Suprapubic skin (tissue), 4 donors: ENCODE data around the gene CERS6. TPM values are rescaled to one million over a fixed set of nuclear protein-coding genes. Genes with fewer than 3 reads are reported as not detected.

Experiments used
- DNase-seq, 2 donors: peaks; one replicate each; pipeline ENCODE4 v3.0.0-alpha.2; 2019; ENCODE audit warnings: low spot score in 2 of 2
- H3K27ac ChIP-seq: fragments of 200-600 bp; sonication (generic); one replicate; pipeline ENCODE4 v1.5.1; 2019
- H3K27me3 ChIP-seq: fragments of 200-600 bp; sonication (generic); one replicate; pipeline ENCODE4 v1.5.1; 2019
- H3K36me3 ChIP-seq: fragments of 200-600 bp; sonication (generic); one replicate; pipeline ENCODE4 v1.5.1; 2019
- H3K4me1 ChIP-seq: fragments of 200-600 bp; sonication (generic); one replicate; pipeline ENCODE4 v1.5.1; 2019
- H3K4me3 ChIP-seq: fragments of 200-600 bp; sonication (generic); one replicate; pipeline ENCODE4 v1.5.1; 2019; ENCODE audit warnings: mild to moderate bottlenecking
- H3K9me3 ChIP-seq: fragments of 200-600 bp; sonication (generic); one replicate; pipeline ENCODE4 v1.5.1; 2019
- CTCF ChIP-seq, 2 donors: fragments of 200-600 bp in 1 of 2; fragments of 450-650 bp in 1 of 2; sonication (generic) in 1 of 2; IDR thresholded peaks; one replicate each; pipeline ENCODE4 v1.5.1; 2016 to 2019; ENCODE audit warnings: antibody characterized with exemption in 2 of 2, mild to moderate bottlenecking in 1 of 2, moderate library complexity in 1 of 2
- EP300 ChIP-seq: sonication (generic); formaldehyde crosslinking; IDR thresholded peaks from one replicate; pipeline ENCODE4 v1.6.1; 2017; ENCODE audit warnings: antibody characterized with exemption
- POLR2A ChIP-seq, 2 donors: fragments of 450-650 bp; IDR thresholded peaks; one replicate each; pipeline ENCODE4 v1.6.1; 2017; ENCODE audit warnings: antibody characterized with exemption in 2 of 2, mild to moderate bottlenecking in 2 of 2, moderate library complexity in 2 of 2
- POLR2AphosphoS5 ChIP-seq, 3 donors: sonication (generic); formaldehyde crosslinking; IDR thresholded peaks; one replicate each; pipeline ENCODE4 v1.6.1; 2017; ENCODE audit warnings: antibody characterized with exemption in 3 of 3
- WGBS: methylation state at CpG from one replicate; pipeline ENCODE4 v1.1.5; 2018; 5-methylcytosine and 5-hydroxymethylcytosine counted together
- total RNA-seq, 4 donors: library from RNA; depleted of rRNA; stranded (reverse); fragments of >200 nt; gene quantifications; one replicate each; pipeline ENCODE4 v1.1.0, GENCODE V29; 2016

CERS6 gene
- total RNA-seq, 4 donors from 2014 or later, result 68.7 to 83.3 (median 77.0) TPM

- no peak for DNase-seq
- Histone ChIP-seq H3K4me1 (peaks cover 5% of the 10 kb centered on the region), H3K27ac (no peak overlapping the region), H3K36me3 (no peaks in the 10 kb centered on the region), H3K27me3 (no peaks in the 10 kb centered on the region), H3K4me3 (no peak overlapping the region), H3K9me3 (peaks cover 8% of the 10 kb centered on the region)
- TF ChIP-seq POLR2AphosphoS5 (IDR thresholded peaks at IDR 0.05) (no peak), CTCF (IDR thresholded peaks at IDR 0.05) (no peak), POLR2A (IDR thresholded peaks at IDR 0.05) (no peak), EP300 (no peak)
- 67% methylated on average over 2 of the region's 2 CpGs for WGBS
Observed at GRCh38 chr2:168536925-168537466, 80.9 kb downstream of the CERS6 start.

GRCh38 chr2:168538133-168538532 is 82.1 kb downstream of the CERS6 start:
- Histone ChIP-seq H3K36me3 (no peaks in the 10 kb centered on the region), H3K27ac (no peak overlapping the region), H3K27me3 (no peaks in the 10 kb centered on the region), H3K4me3 (no peak overlapping the region), H3K4me1 (peaks cover 5% of the 10 kb centered on the region), H3K9me3 (peaks cover 8% of the 10 kb centered on the region)
- WGBS, result 98% methylated on average over 1 of the region's 1 CpG
- no peak for TF ChIP-seq EP300
- no peak for TF ChIP-seq POLR2AphosphoS5 (IDR thresholded peaks at IDR 0.05)
- no peak for TF ChIP-seq CTCF (IDR thresholded peaks at IDR 0.05)
- no peak for TF ChIP-seq POLR2A (IDR thresholded peaks at IDR 0.05)
- DNase-seq, result no peak

- no peak overlapping the region for H3K27ac ChIP-seq
- no peak overlapping the region for H3K4me3 ChIP-seq
- TF ChIP-seq POLR2A (IDR thresholded peaks at IDR 0.05), result no peak
- no peak for TF ChIP-seq POLR2AphosphoS5 (IDR thresholded peaks at IDR 0.05)
- no peak for TF ChIP-seq CTCF (IDR thresholded peaks at IDR 0.05)
- TF ChIP-seq EP300, result no peak
- no peaks in the 10 kb centered on the region for H3K36me3 ChIP-seq
- H3K4me1 ChIP-seq, result peaks cover 5% of the 10 kb centered on the region
- no peak for DNase-seq
- WGBS, result 82% methylated on average over 2 of the region's 2 CpGs
- peaks cover 8% of the 10 kb centered on the region for H3K9me3 ChIP-seq
- H3K27me3 ChIP-seq, result no peaks in the 10 kb centered on the region
Observed at GRCh38 chr2:168538534-168538933, 82.5 kb downstream of the CERS6 start.

GRCh38 chr2:168539945-168540344 is 83.9 kb downstream of the CERS6 start:
- 100% methylated on average over 1 of the region's 1 CpG for WGBS
- no peak for TF ChIP-seq CTCF (IDR thresholded peaks at IDR 0.05)
- TF ChIP-seq EP300, result no peak
- no peak for TF ChIP-seq POLR2AphosphoS5 (IDR thresholded peaks at IDR 0.05)
- TF ChIP-seq POLR2A (IDR thresholded peaks at IDR 0.05), result no peak
- no peaks in the 10 kb centered on the region for H3K27me3 ChIP-seq
- H3K27ac ChIP-seq, result no peak overlapping the region
- H3K4me3 ChIP-seq, result no peak overlapping the region
- no peak for DNase-seq
- no peaks in the 10 kb centered on the region for H3K36me3 ChIP-seq
- H3K4me1 ChIP-seq, result peaks cover 5% of the 10 kb centered on the region
- H3K9me3 ChIP-seq, result peaks cover 8% of the 10 kb centered on the region

- Histone ChIP-seq H3K36me3 (no peaks in the 10 kb centered on the region), H3K27me3 (no peaks in the 10 kb centered on the region), H3K9me3 (peaks cover 8% of the 10 kb centered on the region), H3K4me1 (peaks cover 5% of the 10 kb centered on the region), H3K4me3 (no peak overlapping the region), H3K27ac (no peak overlapping the region)
- TF ChIP-seq POLR2A (IDR thresholded peaks at IDR 0.05) (no peak), EP300 (no peak), POLR2AphosphoS5 (IDR thresholded peaks at IDR 0.05) (no peak), CTCF (IDR thresholded peaks at IDR 0.05) (no peak)
- no peak for DNase-seq
- WGBS, result 23% methylated on average over 1 of the region's 1 CpG
Observed at GRCh38 chr2:168541858-168542257, 85.8 kb downstream of the CERS6 start.
